DMS114 treated with DMSO at 0.1 percent for 48 hours (cell line): ENCODE results near the gene ZFP82.

Experiments used
- DNase-seq: peaks from one replicate; lab custom pipeline; 2025; ENCODE audit not compliant: unreplicated experiment; lab: John Stamatoyannopoulos, UW

Gene ZFP82

DNA sequence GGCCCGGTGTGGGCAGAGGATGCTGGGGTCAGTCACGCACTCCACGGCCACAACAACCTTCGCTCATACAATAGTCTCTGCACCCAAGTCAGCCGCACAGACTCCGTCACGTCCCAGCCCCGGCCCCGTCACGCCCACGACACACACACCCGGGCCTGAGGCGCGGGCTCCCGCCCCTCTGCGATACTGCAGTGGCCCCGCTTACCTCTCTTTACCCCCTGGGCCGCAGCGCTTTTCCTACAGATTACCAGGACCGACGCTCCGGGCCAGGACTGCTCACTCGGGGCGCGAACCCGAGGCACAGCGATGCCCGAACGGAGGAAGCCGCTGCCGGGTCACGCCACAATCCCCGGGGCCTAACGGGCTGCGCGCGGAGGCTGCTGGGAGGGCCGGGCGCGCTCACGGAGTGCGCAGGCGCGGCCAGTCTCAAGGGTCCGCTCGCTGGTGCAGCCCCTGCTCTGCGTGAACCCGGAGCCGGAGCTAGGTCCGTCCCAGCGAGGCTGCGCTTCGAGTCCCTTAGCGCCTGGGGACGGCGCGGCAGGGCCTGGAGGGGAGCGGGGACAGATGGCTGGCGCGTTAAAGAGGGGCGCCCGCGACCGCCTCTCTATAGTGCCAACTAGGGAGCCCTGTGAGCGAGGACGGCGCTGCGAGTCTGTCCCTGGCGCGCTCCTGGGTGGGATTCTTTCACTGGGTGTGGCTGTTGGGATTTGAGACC, at the start of gene ZFP82:
Gene ZFP82 (minus strand): TSS at position 358 of the 715 bp plus-strand sequence. CDS start 8,855 bp downstream, outside the sequence.
- DNase-seq, result peak; percentile 76

DNA sequence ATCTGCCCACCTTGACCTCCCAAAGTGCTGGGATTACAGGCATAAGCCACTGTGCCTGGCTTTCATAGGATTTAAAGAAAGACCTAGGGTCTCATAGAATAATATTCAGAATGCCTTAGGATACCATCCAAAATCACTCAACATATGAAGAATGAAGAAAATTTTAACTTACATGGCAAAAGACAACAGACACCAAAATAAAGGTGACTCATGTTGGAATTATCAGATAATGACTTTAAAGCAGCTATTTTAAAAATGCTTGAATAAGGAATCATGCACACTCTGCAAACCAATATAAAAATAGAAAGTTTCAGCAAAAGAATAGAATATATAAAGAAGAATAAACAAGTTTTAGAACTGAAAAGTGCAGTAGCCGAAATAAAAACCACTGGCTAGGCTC, 41.6 kb upstream of the ZFP82 start:
- no peak for DNase-seq

DNA sequence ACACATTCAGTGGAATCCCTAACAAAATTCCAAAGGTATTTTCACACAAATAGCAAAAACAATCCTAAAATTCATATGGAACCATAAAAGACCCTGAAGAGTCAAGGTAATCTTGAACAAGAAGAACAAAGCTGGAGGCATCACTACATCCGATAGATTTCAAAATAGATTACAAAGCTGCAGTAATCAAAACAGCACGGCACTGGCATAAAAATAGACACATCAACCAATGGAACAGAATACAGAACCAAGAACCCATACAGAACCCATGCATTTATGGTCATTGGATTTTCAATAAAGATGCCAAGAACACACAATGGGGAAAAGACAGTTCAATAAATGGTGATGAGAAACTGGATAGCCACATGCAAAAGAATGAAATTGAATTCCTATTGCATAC, 38.4 kb upstream of the ZFP82 start:
- no peak for DNase-seq

DNA sequence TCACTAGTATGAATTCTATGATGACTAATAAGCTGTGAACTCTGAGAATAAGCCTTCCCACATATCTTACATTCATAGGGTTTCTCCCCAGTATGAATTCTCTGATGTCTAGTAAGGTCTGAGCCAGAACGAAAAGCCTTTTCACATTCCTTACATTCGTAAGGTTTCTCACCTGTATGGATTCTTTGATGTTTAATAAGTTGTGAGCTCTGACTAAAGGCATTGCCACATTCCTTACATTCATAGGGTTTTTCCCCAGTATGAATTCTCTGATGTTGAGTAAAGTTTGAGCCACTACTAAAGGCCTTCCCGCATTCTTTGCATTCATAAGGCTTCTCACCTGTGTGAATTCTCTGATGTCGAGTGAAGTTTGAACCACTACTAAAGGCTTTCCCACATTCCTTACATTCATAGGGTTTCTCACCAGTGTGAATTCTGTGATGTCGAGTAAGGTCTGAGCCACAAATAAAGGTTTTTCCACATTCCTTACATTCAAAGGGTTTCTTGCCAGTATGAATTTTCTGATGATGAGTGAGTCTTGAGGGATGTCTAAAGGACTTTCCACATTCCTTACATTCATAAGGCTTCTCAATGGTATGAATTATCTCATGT, 30.7 kb upstream of the ZFP82 start:
- DNase-seq, result no peak

DNA sequence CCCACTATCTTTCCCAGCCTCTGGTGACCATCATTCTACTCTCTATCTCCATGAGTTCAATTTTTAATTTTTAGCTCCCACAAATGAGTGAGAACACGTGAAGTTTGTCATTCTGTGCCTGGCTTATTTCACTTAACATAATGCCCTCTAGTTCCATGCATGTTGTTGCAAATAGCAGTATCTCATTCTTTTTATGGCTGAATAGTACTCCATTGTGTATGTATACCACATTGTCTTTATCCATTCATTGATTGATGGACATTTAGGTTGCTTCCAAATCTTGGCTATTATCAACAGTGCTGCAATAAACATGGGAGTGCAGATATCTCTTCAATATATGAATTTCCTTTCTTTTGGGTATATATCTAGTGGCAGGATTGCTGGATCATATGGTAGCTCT, 22.9 kb upstream of the ZFP82 start:
- no peak for DNase-seq

DNA sequence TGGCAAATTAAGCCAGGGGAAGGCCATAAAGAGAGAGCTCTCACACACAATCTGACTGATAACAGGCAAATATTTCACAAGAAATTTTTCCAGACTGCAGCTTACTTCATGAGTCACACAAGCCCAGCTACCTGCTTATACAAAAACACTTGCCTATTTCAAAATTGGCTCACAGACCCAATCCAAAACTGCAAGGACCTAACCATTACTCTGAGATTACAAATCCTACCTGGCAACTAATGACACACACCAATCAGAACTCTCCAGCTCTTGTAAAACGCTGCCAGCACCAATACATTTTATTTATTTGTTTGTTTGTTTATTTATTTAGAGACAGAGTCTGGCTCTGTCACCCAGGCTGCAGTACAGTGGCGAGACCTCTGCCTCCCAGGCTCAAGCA, 18.1 kb upstream of the ZFP82 start:
- DNase-seq, result peak; percentile 58

DNA sequence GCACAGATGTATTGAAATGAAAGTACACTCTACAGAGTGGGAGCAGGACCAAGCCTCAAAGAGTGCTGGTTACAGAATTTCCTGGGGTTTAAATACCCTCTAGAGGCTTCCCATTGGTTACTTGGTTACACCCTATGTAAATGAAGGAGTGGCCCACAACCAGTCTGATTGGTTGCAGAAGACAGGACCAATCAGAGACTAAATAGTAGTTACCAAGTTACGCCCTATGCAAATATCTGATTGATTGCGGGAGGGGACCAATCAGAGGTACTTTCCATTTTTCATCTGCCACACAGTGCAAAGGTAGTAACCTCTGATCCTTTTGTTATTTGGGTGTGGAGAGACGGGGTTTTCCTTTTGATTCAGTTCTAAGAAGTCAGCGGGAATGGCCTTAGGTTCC, 5.5 kb upstream of the ZFP82 start:
- DNase-seq, result no peak

DNA sequence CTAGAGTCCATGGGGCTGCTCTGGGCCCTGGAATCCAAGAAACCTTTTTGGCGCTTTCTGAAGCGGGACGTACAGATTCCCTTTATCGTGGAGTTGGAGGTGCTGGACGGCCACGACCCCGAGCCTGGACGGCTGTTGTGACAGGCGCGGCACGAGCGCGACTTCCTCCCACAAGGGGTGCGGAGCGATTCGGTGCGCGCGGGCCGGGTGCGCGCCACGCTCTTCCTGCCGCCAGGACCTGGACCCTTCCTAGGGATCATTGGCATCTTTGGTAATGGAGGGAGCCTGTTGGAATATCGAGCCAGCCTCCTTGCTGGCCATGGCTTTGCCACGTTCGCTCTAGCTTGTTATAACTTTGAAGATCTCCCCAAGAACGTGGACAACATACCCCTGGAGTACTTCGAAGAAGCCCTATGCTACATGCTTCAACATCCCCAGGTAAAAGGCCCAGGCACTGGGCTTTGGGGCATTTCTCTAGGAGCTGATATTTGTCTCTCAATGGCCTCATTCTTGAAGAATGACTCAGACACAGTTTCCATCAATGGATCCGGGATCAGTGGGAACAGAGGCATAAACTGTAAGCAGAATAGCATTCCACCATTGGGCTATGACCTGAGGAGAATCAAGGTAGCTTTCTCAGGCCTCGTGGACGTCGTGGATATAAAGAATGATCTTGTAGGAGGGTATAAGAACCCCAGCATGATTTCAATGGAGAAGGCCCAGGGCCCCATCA, 3.5 kb upstream of the ZFP82 start:
- no peak for DNase-seq

DNA sequence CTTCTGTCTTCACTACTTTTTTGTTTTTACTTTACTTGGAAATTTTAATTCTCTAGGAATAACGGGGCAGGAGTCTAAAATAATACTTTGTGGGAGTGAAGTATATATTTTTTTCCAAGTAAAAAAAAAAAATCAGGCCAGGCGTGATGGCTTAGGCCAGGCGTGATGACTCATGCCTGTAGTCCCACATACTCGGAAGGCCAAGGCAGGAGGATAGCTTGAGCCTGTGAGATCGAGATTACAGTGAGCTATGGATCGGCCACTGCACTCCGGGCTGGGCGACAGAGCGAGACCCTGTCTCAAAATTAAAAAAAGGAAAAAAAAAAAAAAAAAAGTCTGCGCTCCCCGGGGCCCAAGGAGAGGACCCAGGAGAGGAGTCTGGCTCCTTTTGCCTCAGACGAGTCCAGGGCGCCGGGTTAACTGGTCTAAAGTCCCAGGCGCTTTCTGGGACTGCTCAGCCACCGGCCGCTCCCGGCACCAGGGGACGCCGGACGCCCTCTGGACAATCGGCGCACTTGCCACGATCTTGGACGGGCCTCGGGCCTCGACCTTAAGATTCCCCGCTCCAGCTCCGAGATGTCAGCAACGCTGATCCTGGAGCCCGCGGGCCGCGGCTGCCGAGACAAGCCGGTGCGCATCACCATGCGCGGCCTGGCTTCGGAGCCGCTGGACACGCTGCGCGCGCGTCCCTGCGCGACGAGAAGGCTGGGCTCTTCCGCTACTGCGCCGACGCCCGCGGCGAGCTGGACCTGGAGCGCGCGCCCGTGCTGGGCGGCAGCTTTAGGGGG, 2.7 kb upstream of the ZFP82 start:
- no peak for DNase-seq

DNA sequence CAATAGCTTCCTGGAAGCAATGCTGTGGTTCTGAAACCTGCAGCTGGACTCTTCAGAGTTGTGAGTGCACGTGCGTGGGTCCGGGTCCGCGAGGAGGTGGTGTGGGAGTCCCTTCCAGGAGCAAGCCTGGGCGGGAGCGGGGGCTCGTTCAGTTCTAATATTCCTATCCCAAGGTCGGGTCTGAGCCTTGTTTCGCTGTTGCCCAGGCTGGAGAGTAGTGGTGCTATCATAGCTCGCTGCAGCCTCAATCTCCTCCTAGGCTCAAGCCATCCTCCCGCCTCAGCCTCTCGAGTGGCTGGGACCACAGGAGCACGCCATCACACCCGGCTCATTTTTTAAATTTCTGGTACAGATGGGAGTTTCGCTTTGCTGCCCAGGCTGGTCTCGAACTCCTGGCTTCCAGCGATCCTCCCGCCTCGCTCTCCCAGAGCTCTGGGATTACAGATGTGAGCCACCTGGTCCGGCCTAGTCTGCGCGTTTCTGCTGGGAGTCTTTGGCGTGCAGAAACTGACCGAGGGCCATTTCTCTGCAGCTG, 625 bp downstream of the ZFP82 start:
- no peak for DNase-seq

DNA sequence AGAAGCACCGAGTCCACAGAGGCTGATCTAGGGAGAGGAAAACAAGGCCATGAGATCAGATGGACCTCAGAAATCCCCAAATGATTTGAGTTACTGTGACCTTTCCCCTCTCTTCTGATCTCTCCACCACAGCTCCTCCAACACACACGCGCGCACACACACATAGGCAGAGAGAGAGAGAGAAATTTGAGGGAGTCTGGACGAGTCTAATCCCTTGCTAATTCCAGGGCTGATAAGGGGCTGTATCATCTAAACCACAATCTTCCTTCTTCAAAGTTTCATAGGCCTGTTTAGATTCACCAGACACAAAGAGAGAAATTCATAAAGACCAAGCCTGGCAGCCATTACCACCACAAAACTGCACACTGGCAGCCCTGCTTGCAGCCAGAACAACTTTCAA, 8.6 kb downstream of the ZFP82 start:
- DNase-seq, result no peak

DNA sequence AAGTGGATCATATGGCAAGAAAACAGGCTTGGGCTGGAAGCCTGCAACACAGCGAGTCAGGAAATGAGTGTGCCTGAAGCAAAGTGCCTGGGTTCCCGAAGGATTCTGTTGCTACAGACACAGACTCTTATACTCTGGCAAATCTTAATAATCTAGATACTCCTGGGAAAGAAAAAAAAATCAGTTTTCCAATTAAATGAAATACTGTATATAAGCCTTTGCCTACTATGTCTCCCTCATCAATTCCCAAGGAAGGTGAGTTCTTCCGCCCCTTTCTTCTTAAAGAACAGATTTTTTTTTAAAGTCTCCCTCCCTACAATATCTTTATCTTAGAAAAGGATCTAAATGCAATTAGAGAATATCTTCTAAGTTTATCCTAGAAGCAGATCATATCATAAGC, 10.3 kb downstream of the ZFP82 start:
- DNase-seq, result no peak

DNA sequence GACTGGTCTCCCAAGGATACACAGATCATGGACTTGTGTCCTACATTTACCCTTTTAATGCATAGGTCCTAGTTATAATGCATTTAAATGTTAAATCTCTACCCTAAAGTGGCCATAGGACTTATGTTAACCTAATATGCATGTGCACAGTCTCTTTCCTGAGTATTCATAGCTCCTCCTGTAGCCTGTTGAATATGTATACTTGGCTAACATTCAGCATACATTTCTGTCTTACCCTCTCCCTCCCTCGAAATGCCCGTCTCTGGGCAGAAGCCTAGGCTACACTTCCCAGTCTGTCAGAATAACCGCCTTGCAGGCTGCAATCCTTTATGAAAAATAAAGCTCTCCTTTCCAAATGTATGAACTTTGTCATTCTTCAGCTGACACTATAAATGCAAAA, 13.9 kb downstream of the ZFP82 start:
- no peak for DNase-seq

DNA sequence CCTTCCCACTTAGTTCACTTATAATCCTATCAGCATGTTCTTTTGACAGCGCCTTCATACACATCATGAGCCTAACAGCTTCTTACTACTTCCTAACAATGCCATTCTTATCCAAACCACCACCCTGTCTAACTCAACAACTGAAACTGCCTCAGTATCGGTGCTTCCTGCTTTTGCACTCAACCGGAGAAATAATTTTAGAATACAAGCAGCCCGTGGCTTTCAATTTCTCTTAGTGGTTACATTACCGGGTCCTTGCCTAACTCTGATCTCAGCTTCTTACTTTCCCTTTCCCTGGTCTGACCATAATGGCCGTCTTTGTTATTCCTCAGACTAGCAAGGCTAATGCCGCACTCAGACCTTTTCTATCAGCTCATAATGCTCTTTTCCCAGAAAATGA, 17.0 kb downstream of the ZFP82 start:
- no peak for DNase-seq

DNA sequence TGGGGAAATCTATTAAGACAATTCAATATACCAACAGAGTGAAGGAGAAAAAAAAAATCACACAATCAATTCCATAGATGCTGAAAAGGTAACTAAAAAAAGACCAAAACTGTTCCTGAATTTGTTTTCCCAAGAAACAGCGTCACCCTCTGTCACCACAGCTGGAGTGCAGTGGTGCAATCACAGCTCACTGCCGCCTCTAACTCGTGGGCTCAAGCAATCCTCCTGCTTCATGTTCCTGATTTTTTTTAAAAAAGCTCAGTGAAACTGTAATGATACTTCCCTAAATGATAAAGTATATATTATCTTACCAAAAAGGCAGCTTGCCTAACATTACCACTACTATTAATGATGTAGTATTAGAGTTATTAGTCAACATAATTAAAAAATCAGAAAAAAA, 19.9 kb downstream of the ZFP82 start:
- no peak for DNase-seq

DNA sequence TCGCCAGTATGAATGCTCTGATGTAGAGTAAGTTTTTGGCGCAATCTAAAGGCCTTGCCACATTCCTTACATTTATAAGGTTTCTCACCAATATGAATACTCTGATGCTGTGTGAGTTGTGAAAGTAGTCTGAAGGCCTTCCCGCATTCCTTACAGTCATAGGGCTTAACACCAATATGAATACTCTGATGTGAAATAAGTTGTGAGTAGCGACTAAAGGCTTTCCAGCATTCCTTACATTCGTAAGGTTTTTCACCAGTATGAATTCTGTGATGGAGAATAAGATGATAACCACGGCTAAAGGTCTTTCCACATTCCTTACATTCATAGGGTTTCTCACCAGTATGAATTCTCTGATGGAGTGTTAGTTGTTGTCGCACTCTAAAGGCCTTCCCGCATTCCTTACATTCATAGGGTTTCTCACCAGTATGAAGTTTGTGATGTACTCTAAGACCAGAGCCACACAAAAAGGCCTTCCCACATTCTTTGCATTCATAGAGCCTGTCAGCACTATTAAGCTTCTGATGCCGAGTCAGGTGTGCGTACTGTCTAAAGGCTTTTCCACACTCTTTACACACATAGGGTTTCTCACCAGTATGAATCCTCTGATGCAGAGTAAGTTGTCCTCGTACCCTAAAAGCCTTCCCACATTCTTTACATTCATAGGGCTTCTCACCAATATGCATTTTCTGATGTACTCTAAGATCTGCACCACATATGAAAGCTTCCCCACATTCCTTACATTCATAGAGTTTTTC, 25.3 kb downstream of the ZFP82 start:
- no peak for DNase-seq

DNA sequence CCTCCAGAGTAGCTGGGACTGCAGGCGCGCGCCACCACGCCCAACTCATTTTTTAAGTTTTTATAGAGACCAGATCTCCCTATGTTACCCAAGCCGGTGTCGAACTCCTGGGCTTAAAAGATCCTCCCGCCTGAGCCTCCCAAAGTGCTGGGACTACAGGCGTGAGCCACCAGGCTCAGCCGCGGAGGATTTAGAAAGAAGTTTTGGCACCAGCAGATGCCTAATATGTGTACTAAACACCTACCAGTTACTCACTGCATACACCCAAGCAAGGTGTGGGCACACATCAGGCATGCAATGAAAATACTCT, 39.0 kb downstream of the ZFP82 start:
- no peak for DNase-seq

DNA sequence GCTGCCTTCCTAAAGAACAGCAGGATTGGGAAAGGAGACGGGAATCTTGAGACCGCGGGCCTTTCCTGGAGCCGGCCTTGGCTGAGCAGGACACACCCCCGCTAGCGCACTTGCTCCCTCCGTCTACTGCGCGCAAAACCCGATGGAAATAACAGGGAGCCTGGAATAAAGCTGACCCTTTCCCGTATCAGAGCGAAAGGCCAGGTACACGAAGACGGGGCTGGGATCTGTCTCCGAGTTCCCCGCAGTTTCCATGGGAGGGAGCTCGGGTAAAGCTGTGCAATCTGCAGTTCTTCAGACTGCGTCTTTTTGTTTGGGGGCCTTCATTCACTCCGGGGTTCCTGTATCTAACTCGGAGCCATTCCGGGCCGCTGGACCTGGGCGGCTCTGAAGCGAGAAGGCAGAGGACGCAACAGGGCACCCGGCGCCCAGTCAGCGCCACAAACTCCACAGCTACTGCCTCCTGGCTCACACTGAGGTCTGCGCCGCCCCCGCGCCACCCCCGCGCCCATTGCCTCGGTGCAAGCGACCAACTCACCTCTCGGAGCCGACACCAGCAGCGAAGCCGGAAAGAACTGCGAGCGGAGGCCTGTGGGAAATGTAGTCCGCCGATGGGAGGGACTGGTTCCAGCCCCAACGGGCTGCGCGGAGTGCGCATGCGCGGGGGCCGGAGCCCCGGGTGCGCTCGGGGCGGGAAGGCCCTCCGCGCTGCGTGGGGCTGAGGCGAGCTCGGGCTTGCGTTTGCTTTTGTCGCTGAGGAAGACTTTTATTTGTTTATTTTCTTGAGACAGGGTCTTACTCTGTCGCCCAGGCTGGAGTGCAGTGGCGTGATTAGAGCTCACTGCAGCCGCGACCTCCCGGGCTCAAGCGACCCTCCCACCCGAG, 39.6 kb downstream of the ZFP82 start, which contains the start of gene ZFP14:
Gene ZFP14 (minus strand): TSS at position 577 of the 885 bp plus-strand sequence. CDS start 11,309 bp downstream, outside the sequence.
- DNase-seq, result peak; percentile 93

DNA sequence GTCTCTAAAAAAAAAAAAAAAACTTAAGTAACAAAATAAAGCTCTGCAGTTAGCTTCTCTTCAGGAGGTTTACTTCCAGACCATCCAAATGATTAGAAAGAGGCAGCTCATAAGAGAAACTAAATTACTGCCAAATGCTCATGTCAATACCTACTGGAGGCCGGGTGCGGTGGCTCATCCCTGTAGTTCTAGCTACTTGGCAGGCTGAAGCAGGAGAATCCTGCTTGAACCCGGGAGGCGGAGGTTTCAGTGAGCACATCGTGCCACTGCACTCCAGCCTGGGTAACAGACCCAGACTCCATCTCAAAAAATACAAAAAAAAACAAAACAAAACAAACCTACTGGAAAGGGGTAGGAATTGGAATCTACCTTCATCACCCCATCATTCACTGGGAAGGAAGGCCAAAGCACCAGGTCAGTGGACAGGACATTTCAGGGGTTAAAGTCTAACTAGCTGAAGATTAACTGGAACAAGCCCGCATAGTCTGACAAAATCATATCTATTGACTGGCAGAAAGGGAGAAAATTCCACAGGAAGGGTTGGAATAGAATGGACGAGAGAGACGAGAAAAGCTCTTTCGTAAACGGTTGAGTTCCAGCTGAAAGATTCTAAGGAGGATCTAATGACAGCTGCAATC, 40.8 kb downstream of the ZFP82 start:
- no peak for DNase-seq
